Breast epithelium (tissue), 3 donors: ENCODE data around the gene WHRN.

Experiments
- CTCF ChIP-seq, 3 donors: fragments of 450-650 bp; IDR thresholded peaks; one replicate each; pipeline ENCODE4 v1.5.1; 2016 to 2017; ENCODE audit warnings: antibody characterized with exemption in 3 of 3, mild to moderate bottlenecking in 3 of 3, moderate library complexity in 3 of 3
- POLR2A ChIP-seq: fragments of 450-650 bp; IDR thresholded peaks from one replicate; pipeline ENCODE4 v1.6.1; 2016; ENCODE audit warnings: antibody characterized with exemption, mild to moderate bottlenecking, moderate library complexity

- TF ChIP-seq POLR2A, result no peak
- no peak for TF ChIP-seq CTCF (IDR thresholded peaks at IDR 0.05)
Measured at GRCh38 chr9:114500697-114501292, 4.5 kb downstream of the WHRN start.
